Measurements from ENCODE around the gene PCTP. TPM values are rescaled to one million over a fixed set of nuclear protein-coding genes. Genes with fewer than 3 reads are reported as not detected.
A peak's percentile ranks its signal among the peaks of the same experiment; 100 is the strongest.

The PCTP gene
- total RNA-seq, 1 experiment from 2014 or later: 17.3 TPM

GRCh38 chr17:55765472-55765871 is 14.6 kb downstream of the PCTP start:
- Histone ChIP-seq H3K9me2 (ENCODE audit: insufficient read depth) (no peaks in the 10 kb centered on the region), H3K4me2 (no peak overlapping the region), H2AFZ (no peak overlapping the region), H3K27ac (no peak overlapping the region), H3K79me2 (ENCODE audit: low read depth) (no peaks in the 10 kb centered on the region), H3K36me3 (ENCODE audit: low read depth) (no peaks in the 10 kb centered on the region), H3F3A (ENCODE audit: insufficient read depth, low read depth) (peaks cover 13% of the 10 kb centered on the region), H3K4me3 (no peak overlapping the region), H4K20me1 (ENCODE audit: insufficient read depth) (peaks cover 5% of the 10 kb centered on the region; the same call in 1 of the 2 replicates), H3K4me1 (replicated peaks; ENCODE audit: insufficient read depth) (peaks cover 13% of the 10 kb centered on the region), H3K27me3 (ENCODE audit: insufficient read depth, low read depth) (no peaks in the 10 kb centered on the region), H3K9me3 (ENCODE audit: insufficient read depth, low read depth) (no peaks in the 10 kb centered on the region)
- ChIA-PET POLR2A (ENCODE audit: unreplicated experiment) (no interaction called here), CTCF (no interaction called here)
- BruUV-seq (replicated peaks): no TSS peak
- no peak for DNase-seq
- intact Hi-C loops (cut with micrococcal nuclease; ENCODE audit: unreplicated experiment): no loop called here
- TF ChIP-seq, protein P1, sequence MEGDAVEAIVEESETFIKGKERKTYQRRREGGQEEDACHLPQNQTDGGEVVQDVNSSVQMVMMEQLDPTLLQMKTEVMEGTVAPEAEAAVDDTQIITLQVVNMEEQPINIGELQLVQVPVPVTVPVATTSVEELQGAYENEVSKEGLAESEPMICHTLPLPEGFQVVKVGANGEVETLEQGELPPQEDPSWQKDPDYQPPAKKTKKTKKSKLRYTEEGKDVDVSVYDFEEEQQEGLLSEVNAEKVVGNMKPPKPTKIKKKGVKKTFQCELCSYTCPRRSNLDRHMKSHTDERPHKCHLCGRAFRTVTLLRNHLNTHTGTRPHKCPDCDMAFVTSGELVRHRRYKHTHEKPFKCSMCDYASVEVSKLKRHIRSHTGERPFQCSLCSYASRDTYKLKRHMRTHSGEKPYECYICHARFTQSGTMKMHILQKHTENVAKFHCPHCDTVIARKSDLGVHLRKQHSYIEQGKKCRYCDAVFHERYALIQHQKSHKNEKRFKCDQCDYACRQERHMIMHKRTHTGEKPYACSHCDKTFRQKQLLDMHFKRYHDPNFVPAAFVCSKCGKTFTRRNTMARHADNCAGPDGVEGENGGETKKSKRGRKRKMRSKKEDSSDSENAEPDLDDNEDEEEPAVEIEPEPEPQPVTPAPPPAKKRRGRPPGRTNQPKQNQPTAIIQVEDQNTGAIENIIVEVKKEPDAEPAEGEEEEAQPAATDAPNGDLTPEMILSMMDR (conservative IDR thresholded peaks at IDR 0.05): no peak
- TF ChIP-seq EZH2 (IDR thresholded peaks at IDR 0.05; ENCODE audit: low read depth): no peak

DNA sequence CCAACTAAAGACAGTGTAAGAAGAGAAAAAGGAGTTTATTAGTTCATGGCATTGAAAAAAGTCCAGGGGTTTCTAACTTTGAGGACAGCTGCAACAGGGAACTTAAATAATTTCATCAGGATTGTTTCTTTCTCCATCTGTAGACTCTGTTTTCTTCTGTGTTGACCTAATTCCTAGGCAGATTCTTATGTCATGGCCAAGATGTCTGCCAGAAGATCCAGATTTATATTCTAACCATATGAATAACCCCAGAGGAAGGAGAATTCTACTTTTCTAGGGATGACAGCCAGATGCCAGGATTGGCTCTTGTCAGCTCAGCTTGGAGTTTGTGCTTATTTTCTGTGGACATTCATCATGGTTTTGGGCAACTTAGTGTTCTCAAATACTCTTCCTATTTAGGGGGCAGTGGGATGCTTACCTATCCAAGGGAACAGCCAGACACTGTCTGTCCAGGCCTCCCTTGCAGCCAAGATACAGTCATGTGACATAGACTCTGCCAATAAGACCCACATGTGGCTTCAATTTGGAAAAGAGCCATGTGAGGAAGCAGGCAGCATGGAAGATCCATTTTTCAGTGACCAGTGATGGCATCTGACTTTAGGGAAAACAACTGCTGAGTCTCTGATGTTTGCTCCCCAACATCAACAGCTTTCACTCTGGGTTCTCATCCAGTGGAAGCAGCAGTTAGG is 18.2 kb downstream of the PCTP start:
- Histone ChIP-seq H2AFZ (no peak overlapping the region), H3K79me2 (ENCODE audit: low read depth) (no peaks in the 10 kb centered on the region), H3K9me3 (ENCODE audit: insufficient read depth, low read depth) (no peaks in the 10 kb centered on the region), H3K27ac (peak overlapping the region; percentile 9; the same call in 1 of the 2 replicates), H3F3A (ENCODE audit: insufficient read depth, low read depth) (peaks cover 13% of the 10 kb centered on the region; the same call in 1 of the 2 replicates), H3K4me2 (peak overlapping the region; percentile 38), H3K9me2 (ENCODE audit: insufficient read depth) (no peaks in the 10 kb centered on the region), H3K27me3 (ENCODE audit: insufficient read depth, low read depth) (no peaks in the 10 kb centered on the region), H4K20me1 (ENCODE audit: insufficient read depth) (peaks cover 11% of the 10 kb centered on the region; the same call in 1 of the 2 replicates), H3K36me3 (ENCODE audit: low read depth) (no peaks in the 10 kb centered on the region), H3K4me3 (no peak overlapping the region), H3K4me1 (replicated peaks; ENCODE audit: insufficient read depth) (peaks cover 13% of the 10 kb centered on the region)
- intact Hi-C loops (cut with micrococcal nuclease; ENCODE audit: unreplicated experiment): no loop called here
- TF ChIP-seq, protein P1 (conservative IDR thresholded peaks at IDR 0.05): no peak
- no peak for TF ChIP-seq EZH2 (IDR thresholded peaks at IDR 0.05; ENCODE audit: low read depth)
- ChIA-PET POLR2A (ENCODE audit: unreplicated experiment) (no interaction called here), CTCF (no interaction called here)
- DNase-seq: no peak
- no TSS peak for BruUV-seq (replicated peaks)

GRCh38 chr17:55769625-55770000 is 18.8 kb downstream of the PCTP start:
- Histone ChIP-seq H3K9me2 (ENCODE audit: insufficient read depth) (no peaks in the 10 kb centered on the region), H3K36me3 (ENCODE audit: low read depth) (no peaks in the 10 kb centered on the region), H2AFZ (no peak overlapping the region), H3K4me3 (no peak overlapping the region), H3K79me2 (ENCODE audit: low read depth) (no peaks in the 10 kb centered on the region), H3K9me3 (ENCODE audit: insufficient read depth, low read depth) (no peaks in the 10 kb centered on the region), H3F3A (ENCODE audit: insufficient read depth, low read depth) (peaks cover 13% of the 10 kb centered on the region; the same call in 1 of the 2 replicates), H3K27me3 (ENCODE audit: insufficient read depth, low read depth) (no peaks in the 10 kb centered on the region), H4K20me1 (ENCODE audit: insufficient read depth) (peaks cover 11% of the 10 kb centered on the region; the same call in 1 of the 2 replicates), H3K27ac (peak overlapping the region; percentile 9; the same call in 1 of the 2 replicates), H3K4me1 (replicated peaks; ENCODE audit: insufficient read depth) (peaks cover 13% of the 10 kb centered on the region), H3K4me2 (peak overlapping the region; percentile 38)
- intact Hi-C loops (cut with micrococcal nuclease; ENCODE audit: unreplicated experiment): no loop called here
- peak in 1 of 2 experiments; percentile 67 for DNase-seq
- TF ChIP-seq EZH2 (IDR thresholded peaks at IDR 0.05; ENCODE audit: low read depth): no peak
- TF ChIP-seq, protein P1 (conservative IDR thresholded peaks at IDR 0.05): no peak
- BruUV-seq (replicated peaks): no TSS peak
- POLR2A ChIA-PET (ENCODE audit: unreplicated experiment): no interaction called here
- CTCF ChIA-PET: interaction anchor here (1.0 kb wide), 1 partner anchor 18 kb away, joined by 3 read pairs; the partner anchor contains the start of gene PCTP

Data from PC-9 (cell line).